Measurements from ENCODE around the gene SLC24A3.

- TF ChIP-seq CTCF (conservative IDR thresholded peaks at IDR 0.05; ENCODE audit: low read depth, low read length): no peak
- no peak for TF ChIP-seq EZH2 (IDR thresholded peaks at IDR 0.05; ENCODE audit: borderline replicate concordance, low read depth, low read length, poor library complexity, severe bottlenecking)
Measured at GRCh38 chr20:19734811-19735210, 522.4 kb downstream of the SLC24A3 start.
